B cell (primary cell): ENCODE results near the gene CABLES1.

Experiments used
- CTCF ChIP-seq: fragments of 200-600 bp; IDR thresholded peaks from one replicate; pipeline ENCODE4 v1.8.0; 2022; ENCODE audit warnings: antibody characterized with exemption, mild to moderate bottlenecking
- EZH2 ChIP-seq: IDR thresholded peaks from 2 replicates; pipeline ENCODE4 v1.6.1; 2012; ENCODE audit warnings: borderline replicate concordance, low read depth, mild to moderate bottlenecking, moderate library complexity, low read length; ENCODE audit not compliant: insufficient read depth, poor library complexity, severe bottlenecking

DNA sequence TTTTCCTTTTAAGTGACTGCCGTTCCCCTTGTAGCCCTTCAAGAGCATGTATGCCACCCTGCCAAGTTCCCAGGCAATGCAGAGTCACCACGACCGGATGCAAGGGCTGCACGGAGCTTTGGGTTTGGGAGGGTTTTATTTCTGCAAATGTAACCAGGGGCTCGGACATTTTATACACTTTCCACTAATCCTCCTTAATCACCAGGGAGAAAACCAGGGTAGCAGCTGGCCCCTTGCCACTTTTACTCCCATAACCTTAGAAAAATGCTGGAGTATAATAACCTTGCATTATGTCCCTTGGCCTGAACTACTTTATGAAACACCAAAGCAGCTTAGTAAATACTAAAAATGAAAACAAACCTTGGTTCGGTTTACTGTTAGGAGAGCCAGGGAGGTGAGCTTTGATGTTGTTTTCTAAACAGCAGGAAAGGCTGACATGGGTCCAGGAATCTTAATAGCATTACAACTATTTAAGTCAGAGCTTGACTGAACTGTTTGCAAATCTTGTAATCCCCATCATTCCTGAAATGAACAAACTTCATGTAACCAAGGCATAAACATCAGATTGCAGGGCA lies 165.0 kb downstream of the CABLES1 start:
- TF ChIP-seq CTCF (no peak), EZH2 (no peak)
